Middle frontal gyrus (tissue), 1 donor: Measurements from ENCODE around the gene NT5C2.
"Not testable (repeated sequence)": the region's sequence is repeated elsewhere in the genome, so short reads cannot be mapped to it uniquely, and the experiment has no call there.

Source experiments
- DNase-seq: peaks from one replicate; pipeline ENCODE4 v3.0.0-alpha.2; 2015; ENCODE audit warnings: low spot score; ENCODE audit errors: extremely low spot score

Gene NT5C2

DNA sequence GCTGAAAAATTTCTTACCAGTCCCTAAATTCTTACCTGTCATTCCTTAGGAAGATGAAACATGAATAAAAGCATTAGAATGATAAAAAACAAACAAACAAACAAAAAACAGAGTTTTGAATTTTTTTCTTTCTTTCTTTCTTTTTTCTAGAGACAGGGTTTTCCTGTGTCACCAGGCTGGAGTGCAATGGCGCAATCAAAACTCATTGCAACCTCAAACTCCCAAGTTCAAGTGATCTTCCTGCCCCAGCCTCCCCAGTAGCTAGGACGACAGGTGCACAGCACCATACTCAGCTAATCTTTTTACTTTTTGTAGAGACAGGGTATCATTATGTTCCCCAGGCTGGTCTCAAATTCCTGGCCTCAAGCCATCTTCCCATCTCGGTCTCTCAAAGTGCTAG lies 26.5 kb downstream of the NT5C2 start:
- no peak for DNase-seq

DNA sequence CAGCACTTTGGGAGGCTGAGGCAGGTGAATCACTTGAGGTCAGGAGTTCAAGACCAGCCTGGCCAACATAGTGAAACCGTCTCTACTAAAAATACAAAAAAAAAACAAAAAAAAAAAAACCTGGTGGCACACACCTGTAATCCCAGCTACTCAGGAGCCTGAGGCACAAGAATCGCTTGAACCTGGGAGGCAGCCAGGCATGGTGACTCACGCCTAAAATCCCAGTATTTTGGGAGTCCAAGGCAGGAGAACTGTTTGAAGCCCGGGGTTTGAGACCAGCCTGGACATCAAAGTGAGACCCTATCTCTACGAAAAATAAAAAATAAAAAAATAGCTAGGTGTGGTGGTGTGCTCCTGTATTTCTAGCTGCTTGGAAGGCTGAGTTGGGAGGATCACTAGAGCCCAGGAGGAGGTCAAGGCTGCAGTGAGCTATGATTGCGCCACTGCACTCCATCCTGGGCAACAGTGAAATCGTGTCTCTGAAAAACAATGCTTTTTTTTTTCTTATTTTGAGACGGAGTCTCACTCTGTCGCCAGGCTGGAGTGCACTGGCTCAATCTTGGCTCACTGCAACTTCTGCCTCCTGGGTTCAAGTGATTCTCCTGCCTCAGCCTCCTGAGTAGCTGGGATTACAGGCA lies 29.2 kb downstream of the NT5C2 start:
- DNase-seq: not testable (repeated sequence)

DNA sequence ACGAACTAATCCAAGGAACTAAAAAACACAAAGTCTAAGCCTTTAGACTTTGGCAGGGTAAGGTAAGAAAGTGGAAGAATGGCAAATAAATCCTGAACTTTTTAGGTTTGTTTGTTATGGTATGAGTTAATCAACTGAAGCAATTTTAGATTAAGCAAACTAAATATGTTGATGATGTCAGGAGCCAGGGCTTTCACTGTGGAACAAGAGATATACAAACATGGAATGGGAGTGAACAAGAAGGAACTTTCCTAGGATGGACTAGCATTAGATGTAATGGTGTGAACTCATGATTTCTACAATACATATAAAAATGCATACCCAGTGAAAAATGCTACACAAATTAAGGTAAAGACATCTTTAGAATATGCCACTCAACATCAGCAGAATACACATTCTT lies 35.8 kb downstream of the NT5C2 start:
- no peak for DNase-seq

- DNase-seq: no peak
Measured at GRCh38 chr10:103155471-103156085, 37.5 kb downstream of the NT5C2 start.

GRCh38 chr10:103154521-103155299 lies 38.4 kb downstream of the NT5C2 start:
- DNase-seq: no peak

GRCh38 chr10:103153302-103154197 lies 39.5 kb downstream of the NT5C2 start:
- DNase-seq: peak; percentile 14

DNA sequence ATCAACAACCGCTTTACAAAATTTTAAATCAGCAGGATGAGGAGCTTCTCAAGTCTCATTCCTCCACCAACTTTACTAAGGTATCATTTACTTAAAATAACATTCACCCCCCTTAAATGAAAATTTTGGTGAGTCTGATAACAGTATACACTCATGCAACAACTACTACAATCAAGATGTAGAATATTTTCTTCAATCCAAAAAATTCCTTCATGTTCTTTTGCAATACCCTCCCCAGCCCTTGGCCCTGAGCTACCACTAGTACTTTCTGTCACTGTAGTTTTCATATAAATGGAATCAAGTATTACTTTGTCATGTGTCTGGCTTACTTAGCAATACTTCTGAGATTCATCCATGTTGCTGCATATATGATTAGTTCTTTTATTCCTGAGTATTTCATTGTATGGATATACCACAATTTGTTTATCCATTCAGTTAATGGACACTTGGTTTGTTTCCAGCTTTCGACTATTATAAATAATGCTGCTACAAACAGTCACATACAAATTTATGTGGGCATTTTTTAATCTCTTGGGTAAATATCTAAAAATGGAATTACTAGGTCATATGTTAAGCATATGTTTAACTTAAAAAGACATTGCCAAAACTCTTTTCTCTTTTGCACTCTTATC lies 43.0 kb downstream of the NT5C2 start:
- no peak for DNase-seq

- DNase-seq: no peak
Measured at GRCh38 chr10:103147645-103148044, 45.4 kb downstream of the NT5C2 start.

GRCh38 chr10:103145860-103146466 lies 47.1 kb downstream of the NT5C2 start:
- no peak for DNase-seq

DNA sequence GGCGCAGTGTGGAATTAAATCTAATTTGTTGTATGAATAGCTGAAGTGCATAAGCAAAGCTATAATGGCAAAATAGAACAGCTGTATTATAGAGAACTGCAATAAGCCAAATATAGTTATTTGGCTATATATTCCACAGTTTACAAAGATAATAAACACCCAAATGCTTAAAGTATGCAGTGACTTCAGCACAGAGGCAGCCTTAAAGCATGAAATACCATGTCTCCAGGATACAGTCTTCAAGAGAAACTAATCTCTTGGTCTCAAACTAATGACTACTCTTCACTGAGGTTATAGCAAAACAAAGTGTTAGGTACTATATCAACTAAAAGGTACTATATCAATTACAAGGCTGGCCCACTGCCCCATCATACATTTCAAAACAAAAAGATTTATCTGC lies 48.0 kb downstream of the NT5C2 start:
- no peak for DNase-seq

DNA sequence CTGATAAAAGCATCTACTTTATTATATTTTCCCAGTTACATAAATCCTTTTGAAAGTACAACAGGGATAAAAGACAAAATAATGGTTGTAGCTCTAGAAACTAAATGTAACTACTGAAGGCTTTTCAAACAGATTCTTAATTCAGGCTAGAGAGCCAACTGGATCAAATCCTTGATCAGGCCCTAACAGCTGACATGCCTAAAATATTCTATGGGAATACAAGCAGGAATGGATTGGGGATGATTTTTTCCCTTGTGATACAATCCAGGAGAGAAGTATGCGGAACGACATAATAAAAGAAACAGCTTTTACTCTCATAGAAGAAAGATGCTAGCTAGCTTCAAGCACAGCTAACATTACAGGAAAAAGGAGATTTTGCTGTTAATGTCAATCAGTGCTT lies 49.0 kb downstream of the NT5C2 start:
- no peak for DNase-seq

DNA sequence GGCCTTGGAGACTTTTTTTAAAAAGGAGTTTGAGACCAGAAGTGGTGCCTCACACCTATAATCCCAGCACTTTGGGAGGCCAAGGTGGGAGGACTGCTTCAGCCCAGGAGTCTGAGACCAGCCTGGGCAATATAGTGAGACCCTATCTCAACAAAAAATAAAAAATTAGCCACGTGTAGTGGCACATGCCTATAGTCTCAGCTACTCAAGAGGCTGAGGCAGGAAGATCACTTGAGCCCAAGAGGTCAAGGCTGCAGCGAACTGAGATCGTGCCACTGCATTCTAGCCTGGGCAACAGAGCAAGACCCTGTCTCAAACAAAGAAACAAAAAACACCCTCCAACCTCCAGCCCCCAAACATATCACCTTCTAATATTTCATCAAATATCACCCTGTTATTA lies 49.4 kb downstream of the NT5C2 start:
- DNase-seq: not testable (repeated sequence)

DNA sequence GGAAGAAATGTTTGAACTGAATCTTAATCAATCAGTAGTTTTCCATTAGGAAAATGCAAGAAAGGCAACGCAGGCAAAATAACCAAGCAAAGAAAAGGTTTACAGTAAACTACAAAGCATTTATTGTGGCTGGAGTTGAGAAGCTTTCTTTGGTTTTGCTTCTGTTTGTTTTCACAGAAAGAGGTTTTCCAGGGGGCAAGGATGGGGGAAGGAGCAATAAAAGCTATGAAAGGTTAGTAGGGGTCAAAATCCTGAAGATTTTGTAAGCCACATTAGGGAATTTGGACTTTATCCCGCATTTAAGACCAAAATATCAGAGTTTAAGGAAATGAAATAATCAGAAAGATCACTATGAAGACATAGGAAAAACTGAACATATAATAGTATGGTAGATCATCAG lies 51.1 kb downstream of the NT5C2 start:
- DNase-seq: no peak

- DNase-seq: no peak
Measured at GRCh38 chr10:103140469-103140868, 52.6 kb downstream of the NT5C2 start.

DNA sequence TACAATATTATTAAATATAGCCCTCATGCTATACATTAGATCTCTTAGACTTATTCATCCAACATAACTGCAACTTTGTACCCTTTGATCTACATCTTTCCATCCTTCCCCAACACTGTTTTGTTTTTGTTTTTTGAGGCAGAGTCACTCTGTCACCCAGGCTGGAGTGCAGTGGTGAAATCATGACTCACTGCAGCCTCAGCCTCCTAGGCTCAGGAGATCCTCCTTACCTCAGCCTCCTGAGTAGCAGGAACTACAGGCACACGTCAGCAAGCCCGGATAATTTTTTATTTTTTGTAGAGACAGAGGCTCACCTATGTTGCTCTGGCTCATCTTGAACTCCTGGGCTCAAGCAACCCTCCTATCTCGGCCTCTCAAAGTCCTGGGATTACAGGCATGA lies 53.3 kb downstream of the NT5C2 start:
- DNase-seq: no peak

DNA sequence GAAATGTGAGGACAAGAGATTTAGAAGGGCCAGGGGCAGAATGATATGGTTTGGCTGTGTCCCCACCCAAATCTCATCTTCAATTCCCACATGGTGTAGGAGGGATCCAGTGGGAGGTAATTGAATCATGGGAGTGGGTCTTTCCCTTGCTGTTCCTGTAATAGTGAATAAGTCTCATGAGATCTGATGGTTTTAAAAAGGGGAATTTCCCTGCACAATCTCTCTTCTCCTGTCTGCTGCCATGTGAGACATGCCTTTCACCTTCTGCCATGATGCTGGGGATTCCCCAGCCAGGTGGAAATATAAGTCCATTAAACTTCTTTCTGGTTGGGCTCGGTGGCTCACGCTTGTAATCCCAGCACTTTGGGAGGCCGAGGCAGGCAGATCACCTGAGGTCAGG lies 57.9 kb downstream of the NT5C2 start:
- DNase-seq: not testable (repeated sequence)

DNA sequence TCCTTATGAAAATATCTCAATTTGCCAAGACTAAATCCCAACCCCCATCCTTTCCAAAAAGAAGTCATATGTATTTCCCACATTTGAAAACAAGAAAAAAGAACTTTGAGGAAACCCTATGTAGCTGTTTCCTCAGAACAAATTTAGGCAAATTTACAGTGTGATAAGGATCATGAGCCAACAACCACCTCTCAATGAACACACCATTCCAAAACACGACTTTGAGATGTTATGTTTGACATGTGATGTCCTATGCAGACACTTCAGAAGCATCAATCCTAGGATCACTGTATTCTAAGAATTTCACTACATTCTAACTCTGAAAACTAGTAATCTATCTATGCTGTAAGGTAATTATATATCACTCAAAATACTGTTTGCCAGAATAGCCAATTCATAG lies 62.2 kb downstream of the NT5C2 start:
- DNase-seq: no peak

DNA sequence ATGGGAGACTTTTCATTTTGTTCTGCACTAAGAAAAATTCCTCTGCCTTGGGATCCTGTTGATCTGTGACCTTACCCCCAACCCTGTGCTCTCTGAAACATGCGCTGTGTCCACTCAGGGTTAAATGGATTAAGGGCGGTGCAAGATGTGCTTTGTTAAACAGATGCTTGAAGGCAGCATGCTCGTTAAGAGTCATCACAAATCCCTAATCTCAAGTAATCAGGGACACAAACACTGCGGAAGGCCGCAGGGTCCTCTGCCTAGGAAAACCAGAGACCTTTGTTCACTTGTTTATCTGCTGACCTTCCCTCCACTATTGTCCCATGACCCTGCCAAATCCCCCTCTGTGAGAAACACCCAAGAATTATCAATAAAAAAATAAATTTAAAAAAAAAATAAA lies 62.9 kb downstream of the NT5C2 start:
- DNase-seq: not testable (repeated sequence)

GRCh38 chr10:103127241-103127640 lies 65.8 kb downstream of the NT5C2 start:
- DNase-seq: no peak
